GM19239 (cell line): Measurements from ENCODE around the gene KANSL1.
A peak's percentile ranks its signal among the peaks of the same experiment; 100 is the strongest.
"Not testable (repeated sequence)": the region's sequence is repeated elsewhere in the genome, so short reads cannot be mapped to it uniquely, and the experiment has no call there.

Experiments
- DNase-seq: peaks from one replicate; pipeline ENCODE4 v3.0.0; 2011; ENCODE audit warnings: low spot score; ENCODE audit not compliant: insufficient read length
- FAIRE-seq: peaks from 2 replicates; lab custom pipeline; 2011; peaks lifted over from hg19 to GRCh38; lab: Jason Lieb, UNC

KANSL1 gene

GRCh38 chr17:46194393-46195216 is 1.4 kb upstream of the KANSL1 start:
- DNase-seq (no peak), FAIRE-seq (peak; percentile 21)

- DNase-seq = peak; percentile 76
- FAIRE-seq = peak; percentile 84
Measured at GRCh38 chr17:46193626-46194392, 580 bp upstream of the KANSL1 start.

- no peak for FAIRE-seq
- peak; percentile 16 for DNase-seq
Measured at GRCh38 chr17:46192439-46193150, 634 bp downstream of the KANSL1 start.

GRCh38 chr17:46192189-46192438 is 1.1 kb downstream of the KANSL1 start:
- DNase-seq (no peak), FAIRE-seq (no peak)

GRCh38 chr17:46191322-46192188 is 1.7 kb downstream of the KANSL1 start:
- DNase-seq = peak; percentile 22
- FAIRE-seq = no peak

- FAIRE-seq = no peak
- DNase-seq = no peak
Measured at GRCh38 chr17:46190763-46191162, 2.5 kb downstream of the KANSL1 start.

GRCh38 chr17:46186827-46187235 is 6.4 kb downstream of the KANSL1 start:
- not testable (repeated sequence) for DNase-seq
- peak; percentile 59 for FAIRE-seq

- FAIRE-seq (no peak), DNase-seq (no peak)
Measured at GRCh38 chr17:46184696-46185095, 8.5 kb downstream of the KANSL1 start.

GRCh38 chr17:46183383-46183782 is 9.8 kb downstream of the KANSL1 start:
- not testable (repeated sequence) for DNase-seq, FAIRE-seq

GRCh38 chr17:46182961-46183360 is 10.3 kb downstream of the KANSL1 start:
- DNase-seq (no peak), FAIRE-seq (no peak)

- DNase-seq (no peak), FAIRE-seq (no peak)
Measured at GRCh38 chr17:46181940-46182339, 11.3 kb downstream of the KANSL1 start.

GRCh38 chr17:46181316-46181715 is 11.9 kb downstream of the KANSL1 start:
- DNase-seq, FAIRE-seq: not testable (repeated sequence)

GRCh38 chr17:46180892-46181274 is 12.3 kb downstream of the KANSL1 start:
- FAIRE-seq (no peak), DNase-seq (no peak)

- FAIRE-seq, DNase-seq: not testable (repeated sequence)
Measured at GRCh38 chr17:46180185-46180891, 12.9 kb downstream of the KANSL1 start.

GRCh38 chr17:46179375-46179999 is 13.7 kb downstream of the KANSL1 start:
- FAIRE-seq (peak; percentile 72), DNase-seq (peak; percentile 35)

GRCh38 chr17:46178550-46179214 is 14.5 kb downstream of the KANSL1 start:
- DNase-seq (no peak), FAIRE-seq (no peak)

GRCh38 chr17:46176975-46177374 is 16.3 kb downstream of the KANSL1 start:
- no peak for DNase-seq
- FAIRE-seq = no peak

- DNase-seq (no peak), FAIRE-seq (no peak)
Measured at GRCh38 chr17:46175891-46176290, 17.3 kb downstream of the KANSL1 start.
